Omental fat pad (tissue), 4 donors: ENCODE data around the gene NWD2. TPM values are rescaled to one million over a fixed set of nuclear protein-coding genes. Genes with fewer than 3 reads are reported as not detected.

Experiments used
- ATAC-seq: fragments of 150-250 bp; one replicate; pipeline ENCODE4 v1.9.1; 2016; ENCODE audit warnings: mild to moderate bottlenecking, moderate library complexity; ENCODE audit not compliant: low FRiP score
- DNase-seq: peaks from one replicate; pipeline ENCODE4 v3.0.0-alpha.2; 2019; ENCODE audit warnings: low spot score
- CTCF ChIP-seq, 3 donors: fragments of 450-650 bp; IDR thresholded peaks; one replicate each; pipeline ENCODE4 v1.5.1; 2016 to 2017; ENCODE audit warnings: antibody characterized with exemption in 3 of 3, mild to moderate bottlenecking in 3 of 3, moderate library complexity in 2 of 3
- total RNA-seq, 4 donors: library from RNA; depleted of rRNA; stranded (reverse); fragments of >200 nt; gene quantifications; one replicate each; pipeline ENCODE4 v1.1.0, GENCODE V29; 2016

NWD2 gene
- total RNA-seq, 4 donors from 2014 or later, result 2.0 to 21.2 (median 11.4) TPM

GRCh38 chr4:37475776-37476175, 231.2 kb downstream of the NWD2 start:
- DNase-seq, result no peak
- no peak for TF ChIP-seq CTCF (IDR thresholded peaks at IDR 0.05)
- ATAC-seq, result no peak

- no peak for DNase-seq
- ATAC-seq, result no peak
These were observed 231.7 kb downstream of the NWD2 start for GRCh38 chr4:37476256-37476655.

GRCh38 chr4:37476691-37477090, 232.1 kb downstream of the NWD2 start:
- ATAC-seq (no peak), DNase-seq (no peak)
- TF ChIP-seq CTCF (IDR thresholded peaks at IDR 0.05), result no peak

More at GRCh38 chr4:37476256-37476655, 231.7 kb downstream of the NWD2 start:
- TF ChIP-seq CTCF (IDR thresholded peaks at IDR 0.05), result no peak

- no peak for DNase-seq
- ATAC-seq, result no peak
- no peak for TF ChIP-seq CTCF (IDR thresholded peaks at IDR 0.05)
These were observed 232.6 kb downstream of the NWD2 start for GRCh38 chr4:37477126-37477525.

- DNase-seq (no peak), ATAC-seq (no peak)
- no peak for TF ChIP-seq CTCF (IDR thresholded peaks at IDR 0.05)
These were observed 233.6 kb downstream of the NWD2 start for GRCh38 chr4:37478151-37478550.

GRCh38 chr4:37480509-37480908, 236.0 kb downstream of the NWD2 start:
- TF ChIP-seq CTCF (IDR thresholded peaks at IDR 0.05), result no peak
- no peak for DNase-seq
- no peak for ATAC-seq

GRCh38 chr4:37481547-37482122, 237.1 kb downstream of the NWD2 start:
- no peak for TF ChIP-seq CTCF (IDR thresholded peaks at IDR 0.05)
- ATAC-seq, result no peak

More at GRCh38 chr4:37481547-37482122, 237.1 kb downstream of the NWD2 start:
- no peak for DNase-seq
